GM18508 (cell line): Measurements from ENCODE around the gene RASIP1.
"Not testable (repeated sequence)": the region's sequence is repeated elsewhere in the genome, so short reads cannot be mapped to it uniquely, and the experiment has no call there.

ENCODE experiments used
- ATAC-seq: cut with Tn5 transposase; IDR thresholded peaks from one replicate; pipeline ENCODE4 v1.9.1; 2021; ENCODE audit warnings: moderate number of reproducible peaks; ENCODE audit not compliant: insufficient read depth, unreplicated experiment

Gene RASIP1

GRCh38 chr19:48740164-48740972, at the start of gene RASIP1:
RASIP1 (minus strand) TSS chr19:48740610; CDS start chr19:48740282, 328 bp downstream.
- ATAC-seq = no peak

- not testable (repeated sequence) for ATAC-seq
Observed at GRCh38 chr19:48787331-48787730, 46.9 kb upstream of the RASIP1 start.

- ATAC-seq = not testable (repeated sequence)
Observed at GRCh38 chr19:48786422-48786821, 46.0 kb upstream of the RASIP1 start.

- ATAC-seq = no peak
Observed at GRCh38 chr19:48784527-48784926, 44.1 kb upstream of the RASIP1 start.

- ATAC-seq = no peak
Observed at GRCh38 chr19:48780631-48781391, 40.4 kb upstream of the RASIP1 start.

- no peak for ATAC-seq
Observed at GRCh38 chr19:48779636-48780035, 39.2 kb upstream of the RASIP1 start.

- ATAC-seq = no peak
Observed at GRCh38 chr19:48777720-48778119, 37.3 kb upstream of the RASIP1 start.

- ATAC-seq = no peak
Observed at GRCh38 chr19:48777139-48777538, 36.7 kb upstream of the RASIP1 start.

GRCh38 chr19:48772503-48772953, 32.1 kb upstream of the RASIP1 start:
- ATAC-seq = no peak

GRCh38 chr19:48770734-48771472, 30.5 kb upstream of the RASIP1 start:
- ATAC-seq = no peak

GRCh38 chr19:48770266-48770665, 29.9 kb upstream of the RASIP1 start:
- no peak for ATAC-seq

- ATAC-seq = no peak
Observed at GRCh38 chr19:48768994-48769713, 28.7 kb upstream of the RASIP1 start.

- not testable (repeated sequence) for ATAC-seq
Observed at GRCh38 chr19:48768171-48768753, 27.9 kb upstream of the RASIP1 start.

- ATAC-seq = not testable (repeated sequence)
Observed at GRCh38 chr19:48765816-48766215, 25.4 kb upstream of the RASIP1 start.

GRCh38 chr19:48760504-48761205, 20.2 kb upstream of the RASIP1 start:
- ATAC-seq = no peak

GRCh38 chr19:48757741-48758144, 17.3 kb upstream of the RASIP1 start:
- ATAC-seq = no peak

- no peak for ATAC-seq
Observed at GRCh38 chr19:48757089-48757675, 16.8 kb upstream of the RASIP1 start.

GRCh38 chr19:48756686-48757085, 16.3 kb upstream of the RASIP1 start:
- no peak for ATAC-seq

GRCh38 chr19:48756212-48756611, 15.8 kb upstream of the RASIP1 start:
- ATAC-seq = no peak
